K562 (cell line): ENCODE data around the gene TTC38. TPM values are rescaled to one million over a fixed set of nuclear protein-coding genes. Genes with fewer than 3 reads are reported as not detected.
A peak's percentile ranks its signal among the peaks of the same experiment; 100 is the strongest.

ENCODE experiments used
- BDP1 ChIP-seq: IDR thresholded peaks from 3 replicates; pipeline ENCODE4 v1.6.1; 2011; ENCODE audit not compliant: insufficient read length, insufficient read depth
- BRF2 ChIP-seq: IDR thresholded peaks from 3 replicates; pipeline ENCODE4 v1.6.1; 2011; ENCODE audit warnings: borderline replicate concordance, mild to moderate bottlenecking; ENCODE audit not compliant: insufficient read length, insufficient read depth
- CREB1 ChIP-seq, 2 experiments: sonication (generic) in 1 of 2; formaldehyde crosslinking in 1 of 2; IDR thresholded peaks; 2 replicates each; pipeline versions ENCODE4 v1.6.1 to v1.8.0; 2012 to 2022; ENCODE audit warnings: inconsistent platforms in 1 of 2, mild to moderate bottlenecking in 1 of 2, missing genetic modification reagents in 1 of 2, moderate library complexity in 1 of 2
- CREB3L1 ChIP-seq: fragments of 450-650 bp; IDR thresholded peaks from 2 replicates; pipeline ENCODE4 v1.6.1; 2014; ENCODE audit warnings: low read depth, mild to moderate bottlenecking, moderate library complexity, borderline replicate concordance
- CTCF ChIP-seq, 3 experiments: IDR thresholded peaks in 2 of 3; conservative IDR thresholded peaks in 1 of 3; 2 replicates each; pipeline ENCODE4 v1.5.1; 2011 to 2012; ENCODE audit warnings: low read length in 3 of 3, mild to moderate bottlenecking in 3 of 3, control low read depth in 2 of 3, improper control_type of control experiment in 1 of 3, inconsistent platforms in 1 of 3, low read depth in 1 of 3, mixed read lengths in 1 of 3, moderate library complexity in 1 of 3; ENCODE audit not compliant: insufficient read depth in 2 of 3
- NFE2L1 ChIP-seq: fragments of 450-650 bp; IDR thresholded peaks from 2 replicates; pipeline ENCODE4 v1.6.1; 2016; ENCODE audit warnings: missing genetic modification characterization, low read depth, mild to moderate bottlenecking, missing compliant biosample characterization, moderate library complexity, borderline replicate concordance
- OTX1 ChIP-seq: fragments of 450-650 bp; formaldehyde crosslinking; IDR thresholded peaks from 2 replicates; pipeline ENCODE4 v1.4.0; 2022; ENCODE audit warnings: mild to moderate bottlenecking
- PML ChIP-seq: IDR thresholded peaks from 2 replicates; pipeline ENCODE4 v1.6.1; 2012; ENCODE audit warnings: low read length, inconsistent platforms
- PURB ChIP-seq: sonication (generic); formaldehyde crosslinking; IDR thresholded peaks from 2 replicates; pipeline ENCODE4 v1.9.0; 2021; ENCODE audit warnings: low read depth, mild to moderate bottlenecking, missing genetic modification reagents
- RCOR1 ChIP-seq, 2 experiments: IDR thresholded peaks; 2 replicates each; pipeline ENCODE4 v1.6.1; 2012; ENCODE audit warnings: low read depth in 2 of 2, low read length in 2 of 2, borderline replicate concordance in 1 of 2, improper control_type of control experiment in 1 of 2
- SMAD1 ChIP-seq: fragments of 150-350 bp; IDR thresholded peaks from 2 replicates; pipeline ENCODE4 v1.6.1; 2014; ENCODE audit warnings: low read length, low read depth; ENCODE audit not compliant: partially characterized antibody
- SREBF1 ChIP-seq: fragments of 150-350 bp; IDR thresholded peaks from 2 replicates; pipeline ENCODE4 v1.6.1; 2014; ENCODE audit warnings: antibody characterized with exemption, low read depth, low read length, borderline replicate concordance
- TAF1 ChIP-seq: IDR thresholded peaks from 2 replicates; pipeline ENCODE4 v1.6.1; 2011; ENCODE audit warnings: mild to moderate bottlenecking, low read length, moderate library complexity; ENCODE audit not compliant: insufficient read depth, control insufficient read depth, severe bottlenecking; ENCODE audit errors: extremely low read depth
- TCF15 ChIP-seq: fragments of 250-450 bp; sonication (Bioruptor Pico); IDR thresholded peaks from 2 replicates; pipeline ENCODE4 v1.8.0; 2022; ENCODE audit warnings: moderate library complexity, mild to moderate bottlenecking, inconsistent platforms
- THAP7 ChIP-seq: fragments of 250-450 bp; sonication (Bioruptor Pico); IDR thresholded peaks from 2 replicates; pipeline ENCODE4 v1.5.0; 2021
- XRCC4 ChIP-seq: IDR thresholded peaks from one replicate; pipeline ENCODE4 v1.6.1; 2011; ENCODE audit not compliant: insufficient read depth, insufficient read length; ENCODE audit errors: extremely low read depth
- ZBTB8A ChIP-seq: fragments of 450-650 bp; IDR thresholded peaks from 2 replicates; pipeline ENCODE4 v1.6.1; 2018; ENCODE audit warnings: mild to moderate bottlenecking, moderate library complexity; ENCODE audit not compliant: partially characterized antibody
- ZNF655 ChIP-seq: fragments of 250-450 bp; sonication (Bioruptor Pico); IDR thresholded peaks from 2 replicates; pipeline ENCODE4 v1.5.0; 2021
- ZSCAN29 ChIP-seq: fragments of 450-650 bp; IDR thresholded peaks from 2 replicates; pipeline ENCODE4 v1.6.1; 2017
- polyA plus RNA-seq, 8 experiments: library from polyadenylated mRNA; depleted of rRNA in 4 of 8; stranded (reverse) in 5 of 8; unstranded in 3 of 8; fragments of >200 nt; fragmentation: Nextera tagmentation in 2 of 8; fragmentation: Illumina TruSeq in 1 of 8; extraction: Ambion mirVana in 2 of 8; extraction: Trizol in 1 of 8; gene quantifications; 2 replicates each; pipeline versions ENCODE4 v1.2.1 to v1.2.3, GENCODE V29; 2011 to 2014; ENCODE audit warnings: inconsistent platforms in 1 of 8, missing spikeins in 1 of 8
- total RNA-seq, 7 experiments: library from RNA; depleted of rRNA in 6 of 7; stranded (reverse); fragments of >200 nt in 6 of 7; fragmentation: Illumina TruSeq in 2 of 7; extraction: Trizol in 2 of 7; gene quantifications; 2 replicates each; pipeline versions ENCODE4 v1.2.1 to v1.2.3, GENCODE V29; 2011 to 2021; ENCODE audit warnings: low replicate concordance in 1 of 7

TTC38 gene
- total and polyA plus RNA-seq, 9 of the 15 experiments (the other 6 are each of a cell fraction or from before 2014, with no cell fraction given), result 0.84 to 28.4 (median 18.1) TPM

GRCh38 chr22:46335201-46336118, 67.7 kb downstream of the TTC38 start, which contains the start of gene TRMU (continued):
- TF ChIP-seq CREB3L1, result no peak; the same call in 1 of the 2 replicates
- TF ChIP-seq RCOR1 (IDR thresholded peaks at IDR 0.05; ENCODE audit: borderline replicate concordance in 1 of 2, low read depth in 2 of 2, low read length in 2 of 2), result peak in 1 of 2 experiments; percentile 38; a peak in 1 of 4 replicates
- TF ChIP-seq BDP1, result no peak
- no peak for TF ChIP-seq PML
- TF ChIP-seq CREB1 (IDR thresholded peaks at IDR 0.05), result no peak; the same call in 1 of the 2 replicates
- no peak for TF ChIP-seq CREB1 (CRISPR knock-in tag; IDR thresholded peaks at IDR 0.05)
- no peak for TF ChIP-seq OTX1
- no peak for TF ChIP-seq BRF2
- no peak for TF ChIP-seq PURB
- no peak for TF ChIP-seq TCF15 (CRISPR knock-in tag)
- TF ChIP-seq THAP7 (CRISPR knock-in tag), result no peak
- peak; percentile 82 for TF ChIP-seq TAF1
- no peak for TF ChIP-seq CTCF (IDR thresholded peaks at IDR 0.05 in 2 of 3, conservative IDR thresholded peaks at IDR 0.05 in 1 of 3; ENCODE audit: insufficient read depth in 2 of 3, low read depth in 1 of 3, low read length in 3 of 3)
- TF ChIP-seq ZNF655, result no peak
- TF ChIP-seq SREBF1, result no peak
- no peak for TF ChIP-seq SMAD1
- TF ChIP-seq ZBTB8A, result no peak
- no peak for TF ChIP-seq XRCC4
- TF ChIP-seq ZSCAN29, result no peak
- no peak for TF ChIP-seq NFE2L1
